GM21737 (cell line): ENCODE measurements around the gene MYLK2.
"Not testable (repeated sequence)": the region's sequence is repeated elsewhere in the genome, so short reads cannot be mapped to it uniquely, and the experiment has no call there.

Source experiments
- ATAC-seq: cut with Tn5 transposase; IDR thresholded peaks from one replicate; pipeline ENCODE4 v1.9.1; 2021; ENCODE audit warnings: mild to moderate bottlenecking, moderate library complexity; ENCODE audit not compliant: unreplicated experiment

The MYLK2 gene

DNA sequence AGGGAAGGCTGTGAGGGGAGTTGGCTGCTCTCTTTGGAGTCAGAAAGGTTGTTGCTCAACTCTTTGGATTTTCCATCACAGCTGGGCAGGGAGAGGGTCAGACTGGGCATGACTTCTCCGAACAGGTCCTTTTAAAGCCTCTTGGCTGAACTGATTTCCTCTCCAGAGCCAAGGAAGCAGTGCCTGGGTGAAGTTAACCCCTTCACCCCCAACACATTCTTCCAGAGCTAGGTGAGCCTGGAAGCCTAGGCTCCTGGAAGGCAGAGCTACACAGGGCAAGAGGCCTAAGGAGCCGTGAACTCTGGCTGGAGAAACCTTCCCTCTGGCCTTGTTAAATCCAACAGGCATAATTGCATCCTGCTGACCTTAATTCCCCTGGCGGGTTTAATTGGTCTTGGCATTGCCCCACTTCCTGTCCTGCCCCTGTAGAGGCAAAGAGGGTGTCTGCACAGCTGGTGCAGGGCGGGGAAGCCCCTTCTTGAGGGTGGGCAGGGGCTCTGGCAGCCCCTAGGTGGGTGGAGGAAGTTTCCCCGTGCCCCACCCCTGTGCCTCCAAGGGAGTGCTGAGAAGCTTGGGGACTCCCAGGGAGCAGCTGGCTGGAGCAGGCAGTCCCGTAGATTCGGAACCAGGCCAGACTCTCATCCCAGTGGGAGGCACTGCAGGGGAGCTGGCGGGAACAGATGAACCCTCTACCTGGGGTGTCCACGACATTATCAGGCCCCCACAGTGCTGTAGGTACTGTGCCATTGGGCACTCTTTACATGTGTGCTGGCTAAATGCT lies 3.6 kb upstream of the MYLK2 start:
- ATAC-seq: no peak

DNA sequence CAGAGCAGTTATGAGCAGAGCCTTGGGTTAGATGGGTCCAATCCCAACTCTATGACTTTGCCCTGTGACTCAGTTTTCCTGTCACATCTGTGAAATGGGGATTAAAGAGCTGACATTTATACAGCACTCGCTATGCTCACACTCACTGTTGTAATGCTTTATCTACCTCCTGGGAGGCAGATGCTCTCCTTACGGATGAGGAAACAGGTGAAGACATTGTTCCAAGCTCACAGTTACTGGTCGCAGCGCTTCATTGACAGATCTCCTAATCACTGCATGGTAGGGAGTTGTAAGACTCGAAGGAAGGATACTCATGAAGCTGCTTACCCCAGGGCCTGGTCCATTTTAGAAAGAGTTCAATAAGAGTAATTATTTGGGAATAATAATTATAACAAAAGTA lies 2.9 kb upstream of the MYLK2 start:
- no peak for ATAC-seq

DNA sequence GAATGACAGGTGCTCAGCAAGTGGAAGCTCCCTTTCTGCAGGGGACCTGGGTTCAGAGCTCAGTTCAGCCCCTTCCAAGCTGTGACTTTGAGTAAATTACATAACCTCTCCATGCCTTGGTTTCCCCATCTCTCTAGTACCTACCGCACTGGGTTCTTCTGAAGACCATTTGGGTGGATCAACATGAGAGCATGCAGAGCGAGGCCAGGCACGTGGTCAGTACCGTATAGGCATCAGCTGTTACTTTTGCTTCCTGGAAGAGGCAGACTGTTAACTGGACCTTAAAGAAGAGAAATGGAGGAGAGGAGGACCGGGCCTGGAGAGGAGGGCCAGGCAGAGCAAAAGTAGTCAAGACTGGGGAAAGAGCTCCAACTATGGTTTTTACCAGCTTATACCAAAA lies 1.7 kb upstream of the MYLK2 start:
- ATAC-seq: no peak

GRCh38 chr20:31818376-31818908 lies 714 bp upstream of the MYLK2 start:
- ATAC-seq: no peak

- no peak for ATAC-seq
Measured at GRCh38 chr20:31820228-31820627, 1.1 kb downstream of the MYLK2 start.

GRCh38 chr20:31821427-31821826 lies 2.3 kb downstream of the MYLK2 start:
- ATAC-seq: no peak

GRCh38 chr20:31822421-31823330 lies 3.5 kb downstream of the MYLK2 start:
- ATAC-seq: no peak

GRCh38 chr20:31823360-31824124 lies 4.4 kb downstream of the MYLK2 start:
- no peak for ATAC-seq

DNA sequence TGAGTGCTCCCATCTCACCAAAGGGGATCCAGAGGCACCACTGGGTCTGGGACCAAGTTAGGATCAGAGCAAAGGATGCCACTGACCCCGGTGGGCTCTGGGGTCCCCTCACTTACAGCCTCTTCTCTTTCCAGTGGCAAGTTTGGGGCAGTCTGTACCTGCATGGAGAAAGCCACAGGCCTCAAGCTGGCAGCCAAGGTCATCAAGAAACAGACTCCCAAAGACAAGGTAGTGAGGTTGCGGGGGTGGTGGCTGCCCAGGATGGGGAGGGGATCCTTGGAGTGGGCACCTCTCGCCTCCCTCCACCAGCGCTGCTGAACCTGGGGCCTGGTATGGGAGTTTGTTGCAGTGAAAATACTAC lies 4.9 kb downstream of the MYLK2 start:
- no peak for ATAC-seq

DNA sequence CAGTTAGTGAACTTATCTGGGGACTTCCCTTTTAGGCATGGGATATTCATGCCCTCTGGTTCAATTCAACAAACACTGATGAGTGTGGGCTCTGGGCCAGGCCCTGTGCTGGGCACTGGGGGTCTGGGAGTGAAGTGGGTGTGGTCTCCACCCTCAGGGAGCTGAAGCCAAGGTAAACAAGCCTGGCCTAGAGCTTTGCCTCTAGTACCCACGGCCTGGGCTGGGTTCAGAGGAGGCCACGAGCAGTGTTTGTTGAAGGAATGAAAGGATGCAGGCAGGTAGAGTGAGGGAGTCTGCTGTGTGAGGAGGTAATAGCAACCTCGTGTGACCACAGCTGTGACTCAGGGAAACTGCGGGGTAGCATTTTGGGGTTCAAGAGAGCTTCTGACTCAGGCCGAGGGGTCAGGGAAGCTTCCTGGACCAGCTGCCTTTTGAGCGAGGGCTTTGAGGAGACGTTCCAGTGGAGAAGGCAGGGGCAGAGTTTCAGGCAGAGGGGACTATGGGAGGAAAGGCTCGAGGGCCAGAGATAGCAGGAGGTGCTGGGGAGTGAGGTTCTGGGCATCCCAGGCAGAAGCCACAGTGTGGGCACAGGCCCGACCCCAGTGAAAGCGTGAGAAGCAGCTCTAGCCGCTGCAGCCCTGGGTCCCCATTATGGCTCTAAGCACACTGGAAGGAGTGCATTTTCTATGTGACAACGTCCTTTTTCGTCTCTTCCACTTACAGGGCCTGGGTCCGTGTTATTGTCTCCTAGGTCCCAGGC lies 5.6 kb downstream of the MYLK2 start:
- no peak for ATAC-seq

DNA sequence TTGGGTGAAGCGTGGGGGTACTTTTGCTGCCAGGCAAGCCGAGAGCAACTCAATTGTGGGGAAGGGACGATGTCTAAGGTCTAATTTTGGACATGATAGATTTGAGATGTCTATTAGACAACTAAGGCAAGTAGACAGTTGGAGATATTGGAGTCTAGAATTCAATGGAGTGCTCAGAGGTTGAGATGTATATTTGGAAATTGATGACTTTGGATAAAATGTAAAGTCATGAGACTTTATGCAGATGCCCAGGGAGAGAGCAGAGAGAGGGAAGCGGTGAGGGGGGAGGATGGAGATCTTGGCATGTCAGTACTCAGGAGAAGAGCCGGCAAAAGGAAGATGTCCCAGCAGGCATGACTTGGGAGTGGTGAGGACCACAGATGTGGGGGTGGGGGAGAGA lies 6.9 kb downstream of the MYLK2 start:
- ATAC-seq: no peak

DNA sequence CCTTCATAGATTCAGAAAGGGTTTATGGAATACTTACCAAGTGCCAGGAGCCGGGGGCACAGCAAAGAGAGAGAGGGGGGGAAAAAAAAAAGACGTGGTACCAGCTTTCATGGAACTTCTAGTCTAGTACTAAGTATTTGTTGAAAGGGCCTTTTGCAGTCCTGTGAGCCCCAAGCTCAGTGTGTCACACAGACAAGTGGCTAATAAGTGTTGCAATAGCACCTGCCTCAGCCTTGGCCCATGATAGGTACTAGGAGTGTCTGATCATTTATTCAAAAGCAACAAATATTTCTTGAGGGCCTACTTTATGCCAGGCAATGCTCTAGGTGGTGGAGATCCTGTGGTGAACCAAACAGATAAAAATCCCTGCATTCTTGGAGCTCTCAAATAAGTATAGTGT lies 7.9 kb downstream of the MYLK2 start:
- no peak for ATAC-seq

DNA sequence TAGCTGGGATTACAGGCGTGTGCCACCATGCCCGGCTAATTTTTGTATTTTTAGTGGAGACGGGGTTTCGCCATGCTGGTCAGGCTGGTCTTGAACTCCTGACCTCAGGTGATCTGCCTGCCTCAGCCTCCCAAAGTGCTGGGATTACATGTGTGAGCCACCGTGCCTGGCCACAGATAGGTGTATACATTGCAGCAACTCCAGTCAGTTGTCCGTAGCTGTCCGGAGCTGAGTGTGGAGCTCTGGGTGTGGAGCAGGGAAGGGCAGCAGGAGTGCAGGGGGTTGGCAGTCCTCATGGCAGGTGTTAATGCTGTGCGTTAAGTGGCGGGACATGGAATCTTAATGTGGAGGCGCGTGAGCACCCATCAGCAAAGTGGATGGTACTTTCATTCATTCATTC lies 8.9 kb downstream of the MYLK2 start:
- ATAC-seq: not testable (repeated sequence)

GRCh38 chr20:31829731-31830130 lies 10.6 kb downstream of the MYLK2 start:
- ATAC-seq: no peak

DNA sequence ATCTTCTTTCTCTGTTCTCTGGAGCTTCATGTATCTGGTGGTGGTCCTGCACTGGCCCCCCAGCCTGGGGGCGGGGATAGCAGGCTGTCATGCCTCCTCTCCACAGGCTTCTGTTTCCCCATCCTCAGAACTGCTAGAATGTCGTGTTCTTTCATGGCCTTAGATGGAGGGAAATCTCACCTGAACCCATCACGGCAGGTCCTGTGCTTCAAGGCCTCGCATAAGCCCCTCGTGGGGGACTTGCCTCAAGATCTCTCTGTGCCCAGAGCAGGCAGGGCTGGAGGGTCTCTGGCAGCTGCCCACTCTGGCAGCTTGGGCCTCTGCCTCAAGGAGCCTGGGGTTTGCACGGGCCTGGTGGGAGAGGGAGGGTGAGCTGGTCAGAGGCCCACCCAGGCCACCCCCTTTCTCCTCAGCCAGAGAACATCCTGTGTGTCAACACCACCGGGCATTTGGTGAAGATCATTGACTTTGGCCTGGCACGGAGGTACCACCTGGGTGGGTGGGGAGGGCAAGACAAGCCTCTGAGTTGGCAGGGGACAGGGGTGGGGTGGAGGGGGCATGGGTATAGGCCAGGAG lies 11.3 kb downstream of the MYLK2 start:
- no peak for ATAC-seq

DNA sequence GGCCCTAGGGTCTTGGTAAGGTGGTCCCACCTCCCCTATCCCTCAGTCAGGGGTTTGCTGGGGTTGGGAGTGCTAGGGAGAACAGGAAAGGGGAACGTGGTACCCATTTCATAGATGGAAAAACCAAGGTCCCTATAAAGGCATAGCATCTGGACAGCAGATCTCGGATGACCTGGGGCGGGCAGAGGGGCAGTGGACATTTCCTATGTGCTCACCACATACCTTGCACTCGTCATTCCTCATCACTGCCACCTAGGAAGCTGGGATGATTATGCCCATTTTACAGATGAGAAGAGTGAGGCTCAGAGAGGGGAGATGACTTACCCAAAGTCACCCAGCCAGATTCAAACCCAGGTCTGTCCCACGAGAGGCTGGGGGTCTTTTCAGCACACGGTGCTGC lies 12.1 kb downstream of the MYLK2 start:
- ATAC-seq: no peak

- ATAC-seq: no peak
Measured at GRCh38 chr20:31831771-31832306, 12.7 kb downstream of the MYLK2 start.

GRCh38 chr20:31833130-31833930 lies 14.2 kb downstream of the MYLK2 start:
- no peak for ATAC-seq

GRCh38 chr20:31833931-31834521 lies 14.9 kb downstream of the MYLK2 start:
- ATAC-seq: no peak
